WTC11 (cell line): ENCODE measurements around the gene SULT1C3. TPM values are rescaled to one million over a fixed set of nuclear protein-coding genes. Genes with fewer than 3 reads are reported as not detected.
A peak's percentile ranks its signal among the peaks of the same experiment; 100 is the strongest.

Experiments
- ATAC-seq: fragments of 200-7000 bp; cut with Tn5 transposase; 2 replicates; pipeline ENCODE4 v1.10.0; 2021; ENCODE audit warnings: mild to moderate bottlenecking, moderate library complexity
- CTCF ChIA-PET: fragments of 300-600 bp; sonication (Branson Sonifier 250); formaldehyde crosslinking; loops from one replicate; lab custom pipeline; 2021; ENCODE audit warnings: antibody characterized with exemption; lab: Charles Lee
- POLR2A ChIA-PET: fragments of 350-600 bp; sonication (Branson Sonifier 250); formaldehyde crosslinking; loops from one replicate; lab custom pipeline; 2021; ENCODE audit warnings: antibody characterized with exemption; lab: Charles Lee
- DNase-seq: peaks from one replicate; pipeline ENCODE4 v3.0.0; 2021; ENCODE audit warnings: low spot score
- H3K27ac Mint-ChIP-seq: 2 replicates; pipeline ENCODE4 v1.8.0; 2021; ENCODE audit warnings: mixed read lengths
- H3K27me3 Mint-ChIP-seq: 2 replicates; pipeline ENCODE4 v1.8.0; 2021; ENCODE audit warnings: low read depth, mild to moderate bottlenecking, moderate library complexity, mixed read lengths
- H3K36me3 Mint-ChIP-seq: 2 replicates; pipeline ENCODE4 v1.8.0; 2021; ENCODE audit warnings: mixed read lengths
- H3K4me1 Mint-ChIP-seq: 2 replicates; pipeline ENCODE4 v1.8.0; 2022; ENCODE audit warnings: mixed read lengths
- H3K4me3 Mint-ChIP-seq: 2 replicates; pipeline ENCODE4 v1.8.0; 2021; ENCODE audit warnings: mild to moderate bottlenecking, moderate library complexity, mixed read lengths
- H3K9me3 Mint-ChIP-seq: 2 replicates; pipeline ENCODE4 v1.8.0; 2021; ENCODE audit warnings: mixed read lengths
- CBFB ChIP-seq: sonication (generic); formaldehyde crosslinking; IDR thresholded peaks from 2 replicates; pipeline ENCODE4 v1.8.1; 2022; ENCODE audit warnings: mild to moderate bottlenecking, low read depth, missing genetic modification reagents
- CDX4 ChIP-seq: fragments of 250-450 bp; sonication (Bioruptor Pico); IDR thresholded peaks from 2 replicates; pipeline ENCODE4 v1.9.0; 2021; ENCODE audit warnings: moderate library complexity, mild to moderate bottlenecking, inconsistent platforms, borderline replicate concordance
- CREM ChIP-seq: sonication (generic); formaldehyde crosslinking; IDR thresholded peaks from 2 replicates; pipeline ENCODE4 v1.8.1; 2022; ENCODE audit warnings: mild to moderate bottlenecking, missing genetic modification reagents, moderate library complexity
- E2F1 ChIP-seq: sonication (generic); formaldehyde crosslinking; IDR thresholded peaks from 2 replicates; pipeline ENCODE4 v1.8.0; 2022; ENCODE audit warnings: mild to moderate bottlenecking, missing genetic modification reagents
- E2F4 ChIP-seq: sonication (generic); formaldehyde crosslinking; IDR thresholded peaks from 2 replicates; pipeline ENCODE4 v1.8.1; 2022; ENCODE audit warnings: low read depth, mild to moderate bottlenecking, moderate library complexity, missing genetic modification reagents, borderline replicate concordance
- ETV6 ChIP-seq: sonication (generic); formaldehyde crosslinking; IDR thresholded peaks from 2 replicates; pipeline ENCODE4 v1.8.1; 2022; ENCODE audit warnings: mild to moderate bottlenecking, missing genetic modification reagents
- FOXP1 ChIP-seq: sonication (generic); formaldehyde crosslinking; IDR thresholded peaks from 2 replicates; pipeline ENCODE4 v1.8.0; 2022; ENCODE audit warnings: missing genetic modification reagents, mild to moderate bottlenecking, moderate library complexity, borderline replicate concordance
- FOXP4 ChIP-seq: sonication (generic); formaldehyde crosslinking; IDR thresholded peaks from 2 replicates; pipeline ENCODE4 v1.8.0; 2022; ENCODE audit warnings: mild to moderate bottlenecking, missing genetic modification reagents
- HMGA2 ChIP-seq: fragments of 250-450 bp; sonication (Bioruptor Pico); IDR thresholded peaks from 2 replicates; pipeline ENCODE4 v1.4.0; 2021; ENCODE audit warnings: mild to moderate bottlenecking, moderate library complexity
- MLX ChIP-seq: sonication (generic); formaldehyde crosslinking; IDR thresholded peaks from 2 replicates; pipeline ENCODE4 v1.8.1; 2023; ENCODE audit warnings: mild to moderate bottlenecking, missing genetic modification reagents, moderate library complexity
- MXD4 ChIP-seq: fragments of 250-450 bp; sonication (Bioruptor Pico); IDR thresholded peaks from 2 replicates; pipeline ENCODE4 v1.8.0; 2021; ENCODE audit warnings: mild to moderate bottlenecking, moderate library complexity, borderline replicate concordance
- NR3C1 ChIP-seq: sonication (generic); formaldehyde crosslinking; conservative IDR thresholded peaks from 2 replicates; pipeline ENCODE4 v1.8.1; 2023; ENCODE audit warnings: low read depth, mild to moderate bottlenecking, missing genetic modification reagents
- PREB ChIP-seq: sonication (generic); formaldehyde crosslinking; IDR thresholded peaks from 2 replicates; pipeline ENCODE4 v1.8.1; 2022; ENCODE audit warnings: mild to moderate bottlenecking, missing genetic modification reagents, moderate library complexity, borderline replicate concordance
- RORB ChIP-seq: fragments of 250-450 bp; sonication (Bioruptor Pico); IDR thresholded peaks from 2 replicates; pipeline ENCODE4 v1.9.0; 2021; ENCODE audit warnings: mild to moderate bottlenecking
- SMAD3 ChIP-seq: sonication (generic); formaldehyde crosslinking; IDR thresholded peaks from 2 replicates; pipeline ENCODE4 v1.8.0; 2022; ENCODE audit warnings: missing genetic modification reagents, mild to moderate bottlenecking, borderline replicate concordance
- SMAD4 ChIP-seq: sonication (generic); formaldehyde crosslinking; IDR thresholded peaks from 2 replicates; pipeline ENCODE4 v1.8.0; 2022; ENCODE audit warnings: mild to moderate bottlenecking, missing genetic modification reagents
- TCF7 ChIP-seq: sonication (generic); formaldehyde crosslinking; IDR thresholded peaks from 2 replicates; pipeline ENCODE4 v1.8.0; 2022; ENCODE audit warnings: mild to moderate bottlenecking, low read depth, missing genetic modification reagents, moderate library complexity
- ZBTB21 ChIP-seq: sonication (generic); formaldehyde crosslinking; IDR thresholded peaks from 2 replicates; pipeline ENCODE4 v1.8.1; 2023; ENCODE audit warnings: mild to moderate bottlenecking, missing genetic modification reagents, borderline replicate concordance
- ZNF232 ChIP-seq: sonication (generic); formaldehyde crosslinking; IDR thresholded peaks from 2 replicates; pipeline ENCODE4 v1.8.0; 2022; ENCODE audit warnings: mild to moderate bottlenecking, missing genetic modification reagents
- ZNF317 ChIP-seq: sonication (generic); formaldehyde crosslinking; IDR thresholded peaks from 2 replicates; pipeline ENCODE4 v1.8.1; 2023; ENCODE audit warnings: low read depth, mild to moderate bottlenecking, moderate library complexity, missing genetic modification reagents, borderline replicate concordance
- ZNF396 ChIP-seq: fragments of 250-450 bp; sonication (Bioruptor Pico); IDR thresholded peaks from 2 replicates; pipeline ENCODE4 v1.8.0; 2021; ENCODE audit warnings: mild to moderate bottlenecking, moderate library complexity, borderline replicate concordance
- ZNF416 ChIP-seq: fragments of 250-450 bp; sonication (Bioruptor Pico); IDR thresholded peaks from 2 replicates; pipeline ENCODE4 v1.9.0; 2021; ENCODE audit warnings: mild to moderate bottlenecking, inconsistent platforms
- ZNF425 ChIP-seq: fragments of 250-450 bp; sonication (Bioruptor Pico); conservative IDR thresholded peaks from 2 replicates; pipeline ENCODE4 v1.9.0; 2021; ENCODE audit warnings: mild to moderate bottlenecking
- total RNA-seq: library from RNA; stranded (reverse); gene quantifications from 3 replicates; pipeline ENCODE4 v1.2.3, GENCODE V29; 2021

Gene SULT1C3
- total RNA-seq, 1 experiment from 2014 or later, result not detected

GRCh38 chr2:108212671-108213070 lies 27.1 kb upstream of the SULT1C3 start:
- Mint-ChIP-seq H3K27ac (no peak overlapping the region), H3K4me3 (no peak overlapping the region), H3K9me3 (peaks cover 59% of the 10 kb centered on the region), H3K27me3 (no peaks in the 10 kb centered on the region; the same call in 1 of the 2 replicates), H3K36me3 (peaks cover 35% of the 10 kb centered on the region), H3K4me1 (no peaks in the 10 kb centered on the region)
- CTCF ChIA-PET, result no interaction called here
- ATAC-seq, result no peak
- POLR2A ChIA-PET, result no interaction called here
- TF ChIP-seq TCF7 (CRISPR knock-in tag) (no peak), ZBTB21 (CRISPR knock-in tag) (no peak), ZNF317 (CRISPR knock-in tag) (no peak), ZNF416 (CRISPR knock-in tag) (no peak), RORB (no peak)
- no peak for DNase-seq

GRCh38 chr2:108215794-108216211 lies 24.0 kb upstream of the SULT1C3 start:
- H3K27ac Mint-ChIP-seq, result no peak overlapping the region
- no peaks in the 10 kb centered on the region for H3K27me3 Mint-ChIP-seq
- peaks cover 31% of the 10 kb centered on the region for H3K9me3 Mint-ChIP-seq
- POLR2A ChIA-PET, result no interaction called here
- TF ChIP-seq FOXP1 (no peak), NR3C1 (no peak), SMAD4 (no peak), CBFB (CRISPR knock-in tag) (no peak), HMGA2 (CRISPR knock-in tag) (no peak), CDX4 (no peak), ZNF232 (no peak), CREM (CRISPR knock-in tag) (no peak), PREB (CRISPR knock-in tag) (no peak), ZNF425 (CRISPR knock-in tag) (no peak), MXD4 (no peak), FOXP4 (no peak), E2F4 (CRISPR knock-in tag) (no peak), SMAD3 (no peak), MLX (CRISPR knock-in tag) (no peak), ZNF317 (CRISPR knock-in tag) (no peak), ETV6 (CRISPR knock-in tag) (no peak), E2F1 (CRISPR knock-in tag) (no peak), ZNF396 (CRISPR knock-in tag) (no peak)
- no peaks in the 10 kb centered on the region for H3K4me1 Mint-ChIP-seq
- no peak overlapping the region for H3K4me3 Mint-ChIP-seq
- DNase-seq (no peak), ATAC-seq (peak; percentile 84)
- CTCF ChIA-PET, result interaction anchor here (0.6 to 1.0 kb wide), 5 partner anchors 111 to 503 kb away, joined by 3 to 6 read pairs (median 3); no protein-coding TSS in a partner anchor
- peaks cover 14% of the 10 kb centered on the region for H3K36me3 Mint-ChIP-seq
